PFSK-1 (cell line): ENCODE data around the gene DCAF10.

ENCODE experiments used
- FOXP2 ChIP-seq: optimal IDR thresholded peaks from 2 replicates; pipeline ENCODE3; 2011; ENCODE audit warnings: borderline replicate concordance, control low read depth, inconsistent platforms; ENCODE audit not compliant: insufficient read depth; ENCODE audit errors: extremely low read length, extremely low read depth
- POLR2AphosphoS5 ChIP-seq: IDR thresholded peaks from 2 replicates; pipeline ENCODE4 v1.6.1; 2012; ENCODE audit warnings: low read depth, mild to moderate bottlenecking, control low read depth, low read length, moderate library complexity
- REST ChIP-seq, 2 experiments: IDR thresholded peaks; 2 replicates each; pipeline versions ENCODE4 v1.6.1 to v1.8.0; 2011 to 2012; ENCODE audit warnings: low read depth in 2 of 2, low read length in 2 of 2, control low read depth in 1 of 2, inconsistent platforms in 1 of 2, mild to moderate bottlenecking in 1 of 2, moderate library complexity in 1 of 2; ENCODE audit not compliant: insufficient read depth in 1 of 2
- SIN3A ChIP-seq: IDR thresholded peaks from 2 replicates; pipeline ENCODE4 v1.6.1; 2012; ENCODE audit warnings: mild to moderate bottlenecking, low read length, moderate library complexity, borderline replicate concordance; ENCODE audit not compliant: insufficient read depth
- TAF1 ChIP-seq: IDR thresholded peaks from 2 replicates; pipeline ENCODE4 v1.6.1; 2012; ENCODE audit warnings: low read length, control low read depth, borderline replicate concordance; ENCODE audit not compliant: insufficient read depth

GRCh38 chr9:37840560-37841194 lies 40.1 kb downstream of the DCAF10 start:
- TF ChIP-seq POLR2AphosphoS5 = no peak
- no peak for TF ChIP-seq TAF1
- TF ChIP-seq FOXP2 = no peak
- TF ChIP-seq REST (IDR thresholded peaks at IDR 0.05; ENCODE audit: insufficient read depth in 1 of 2, low read depth in 2 of 2, low read length in 2 of 2) = no peak
- TF ChIP-seq SIN3A = no peak
